ENCODE data around the gene ABHD12.

- TF ChIP-seq CTCF (conservative IDR thresholded peaks at IDR 0.05), result no peak
- no peak for TF ChIP-seq EZH2 (IDR thresholded peaks at IDR 0.05; ENCODE audit: low read depth)
These were observed 9.6 kb downstream of the ABHD12 start for GRCh38 chr20:25380945-25381614.

Measured in PC-9 (cell line).